WTC11 (cell line): ENCODE data around the gene BCO1.
A peak's percentile ranks its signal among the peaks of the same experiment; 100 is the strongest.

Experiments used
- CREB1 ChIP-seq: sonication (generic); formaldehyde crosslinking; IDR thresholded peaks from 2 replicates; pipeline ENCODE4 v1.8.0; 2023; ENCODE audit warnings: mild to moderate bottlenecking, missing genetic modification reagents
- CTCF ChIP-seq: fragments of 200-600 bp; IDR thresholded peaks from 2 replicates; pipeline ENCODE4 v1.8.0; 2022; ENCODE audit warnings: antibody characterized with exemption
- NR3C1 ChIP-seq: sonication (generic); formaldehyde crosslinking; conservative IDR thresholded peaks from 2 replicates; pipeline ENCODE4 v1.8.1; 2023; ENCODE audit warnings: low read depth, mild to moderate bottlenecking, missing genetic modification reagents
- TF ChIP-seq, protein P1 (sequence below): sonication (generic); formaldehyde crosslinking; IDR thresholded peaks from 2 replicates; pipeline ENCODE4 v1.8.1; 2023; ENCODE audit warnings: mild to moderate bottlenecking, missing genetic modification reagents, moderate library complexity

- TF ChIP-seq CTCF: peak; percentile 41
- TF ChIP-seq NR3C1: no peak
- TF ChIP-seq CREB1 (CRISPR knock-in tag): no peak
- TF ChIP-seq, protein P1, sequence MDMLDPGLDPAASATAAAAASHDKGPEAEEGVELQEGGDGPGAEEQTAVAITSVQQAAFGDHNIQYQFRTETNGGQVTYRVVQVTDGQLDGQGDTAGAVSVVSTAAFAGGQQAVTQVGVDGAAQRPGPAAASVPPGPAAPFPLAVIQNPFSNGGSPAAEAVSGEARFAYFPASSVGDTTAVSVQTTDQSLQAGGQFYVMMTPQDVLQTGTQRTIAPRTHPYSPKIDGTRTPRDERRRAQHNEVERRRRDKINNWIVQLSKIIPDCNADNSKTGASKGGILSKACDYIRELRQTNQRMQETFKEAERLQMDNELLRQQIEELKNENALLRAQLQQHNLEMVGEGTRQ (CRISPR knock-in tag): no peak
These were observed 33.5 kb upstream of the BCO1 start for GRCh38 chr16:81204798-81205680.
